ENCODE data around the gene SH2D6. TPM values are rescaled to one million over a fixed set of nuclear protein-coding genes. Genes with fewer than 3 reads are reported as not detected.

Gene SH2D6
- total RNA-seq, 2 donors from 2014 or later, result 0.26 to 15.5 TPM

DNA sequence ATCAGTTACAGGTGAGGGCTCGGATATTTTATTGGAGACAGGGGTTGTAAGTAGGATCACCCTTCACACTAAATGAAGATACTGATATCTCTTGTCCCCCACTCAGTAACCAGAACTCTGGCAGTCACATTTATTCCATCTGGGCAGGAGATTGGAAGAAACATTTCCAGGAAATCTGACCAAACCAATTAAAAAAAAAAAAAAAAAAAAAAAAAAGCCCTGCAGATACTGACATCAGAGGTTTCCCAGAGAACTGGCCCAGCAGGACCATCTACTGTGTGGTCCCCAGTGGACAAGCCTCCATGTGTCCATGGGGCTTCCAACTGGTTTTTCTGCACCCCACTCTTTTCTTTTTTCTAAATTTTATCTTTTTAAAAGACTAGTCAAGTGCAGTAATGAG, 41.3 kb downstream of the SH2D6 start:
- DNase-seq (no peak), ATAC-seq (no peak)
- Histone ChIP-seq H3K27ac (no peak overlapping the region), H3K4me3 (no peak overlapping the region), H3K27me3 (no peaks in the 10 kb centered on the region), H3K4me1 (peaks cover 15% of the 10 kb centered on the region), H3K36me3 (replicated peaks in 1 of 2; ENCODE audit: insufficient read depth in 1 of 2, low read depth in 2 of 2) (no peaks in the 10 kb centered on the region), H3K9me3 (no peaks in the 10 kb centered on the region)
- intact Hi-C loops (cut with DNase I), result no loop called here
- TF ChIP-seq, protein P1, sequence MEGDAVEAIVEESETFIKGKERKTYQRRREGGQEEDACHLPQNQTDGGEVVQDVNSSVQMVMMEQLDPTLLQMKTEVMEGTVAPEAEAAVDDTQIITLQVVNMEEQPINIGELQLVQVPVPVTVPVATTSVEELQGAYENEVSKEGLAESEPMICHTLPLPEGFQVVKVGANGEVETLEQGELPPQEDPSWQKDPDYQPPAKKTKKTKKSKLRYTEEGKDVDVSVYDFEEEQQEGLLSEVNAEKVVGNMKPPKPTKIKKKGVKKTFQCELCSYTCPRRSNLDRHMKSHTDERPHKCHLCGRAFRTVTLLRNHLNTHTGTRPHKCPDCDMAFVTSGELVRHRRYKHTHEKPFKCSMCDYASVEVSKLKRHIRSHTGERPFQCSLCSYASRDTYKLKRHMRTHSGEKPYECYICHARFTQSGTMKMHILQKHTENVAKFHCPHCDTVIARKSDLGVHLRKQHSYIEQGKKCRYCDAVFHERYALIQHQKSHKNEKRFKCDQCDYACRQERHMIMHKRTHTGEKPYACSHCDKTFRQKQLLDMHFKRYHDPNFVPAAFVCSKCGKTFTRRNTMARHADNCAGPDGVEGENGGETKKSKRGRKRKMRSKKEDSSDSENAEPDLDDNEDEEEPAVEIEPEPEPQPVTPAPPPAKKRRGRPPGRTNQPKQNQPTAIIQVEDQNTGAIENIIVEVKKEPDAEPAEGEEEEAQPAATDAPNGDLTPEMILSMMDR (IDR thresholded peaks at IDR 0.05), result no peak
- TF ChIP-seq POLR2A (IDR thresholded peaks at IDR 0.05), result no peak
- 82 to 94% methylated on average over 1 of the region's 1 CpG for WGBS, 2 donors

DNA sequence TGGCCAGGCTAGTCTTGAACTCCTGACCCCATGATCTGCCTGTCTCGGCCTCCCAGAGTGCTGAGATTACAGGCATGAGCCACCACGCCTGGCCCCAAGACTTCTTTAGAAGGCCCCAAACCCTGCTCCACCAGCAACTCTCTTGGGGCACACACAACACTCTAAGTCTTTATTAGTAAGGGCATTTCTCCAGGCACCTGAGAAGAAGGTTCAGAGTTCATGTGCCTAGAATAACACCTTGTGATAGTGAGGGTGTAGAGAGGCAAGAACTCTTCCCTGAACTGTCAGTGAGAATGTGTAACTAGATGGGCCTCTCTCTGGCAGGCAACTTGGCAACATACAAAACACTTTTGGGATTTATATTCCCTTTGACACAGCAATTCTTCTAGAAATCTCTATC, 43.8 kb downstream of the SH2D6 start:
- Histone ChIP-seq H3K36me3 (replicated peaks in 1 of 2; ENCODE audit: insufficient read depth in 1 of 2, low read depth in 2 of 2) (no peaks in the 10 kb centered on the region), H3K4me1 (peaks cover 9% of the 10 kb centered on the region), H3K27me3 (no peaks in the 10 kb centered on the region), H3K9me3 (no peaks in the 10 kb centered on the region), H3K27ac (no peak overlapping the region), H3K4me3 (no peak overlapping the region)
- TF ChIP-seq POLR2A (IDR thresholded peaks at IDR 0.05), result no peak
- TF ChIP-seq, protein P1 (IDR thresholded peaks at IDR 0.05), result no peak
- intact Hi-C loops (cut with DNase I), result no loop called here
- no peak for DNase-seq
- ATAC-seq, result no peak
- WGBS, 2 donors, result 90% methylated on average over 2 of the region's 2 CpGs; no CpG with 5 or more reads in 1 of the 2 donors

DNA sequence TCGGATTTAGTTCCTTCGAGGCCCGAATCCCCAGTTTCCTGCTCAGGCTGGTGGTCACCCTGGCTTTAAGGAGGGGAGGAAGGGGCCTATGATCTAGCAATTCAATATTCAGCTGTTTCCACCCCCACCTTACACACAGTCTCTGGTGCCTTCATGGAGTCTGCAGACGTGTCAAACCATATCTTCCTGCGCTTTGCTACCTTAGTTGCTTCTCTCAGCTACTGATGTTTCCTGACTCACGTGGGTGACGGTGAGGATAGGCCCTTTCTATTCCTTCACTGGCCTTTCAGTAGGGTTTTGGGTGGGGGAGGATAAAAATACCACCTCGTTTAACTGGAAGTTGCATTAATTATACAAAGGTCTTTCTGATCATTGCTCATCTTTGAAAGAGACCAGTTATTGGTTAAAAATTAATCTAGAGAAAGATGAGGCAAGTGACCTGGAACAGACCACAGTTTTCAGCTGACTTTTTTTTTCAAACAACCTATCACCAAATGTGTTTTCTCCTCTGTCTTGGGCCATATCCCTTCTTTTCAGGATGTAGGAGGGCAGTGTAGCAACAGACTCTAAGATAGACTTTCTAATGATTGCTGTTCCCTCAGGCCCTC, 49.7 kb downstream of the SH2D6 start:
- intact Hi-C loops (cut with DNase I), result no loop called here
- H3K9me3 ChIP-seq, result no peaks in the 10 kb centered on the region
- H3K4me1 ChIP-seq, result peaks cover 59% of the 10 kb centered on the region
- H3K27ac ChIP-seq, result peak overlapping the region; percentile 48 to 85 (median 74)
- WGBS, 2 donors, result 69 to 70% methylated on average over 8 of the region's 8 CpGs
- peak; percentile 1 for ATAC-seq
- TF ChIP-seq, protein P1 (IDR thresholded peaks at IDR 0.05), result no peak
- no peak for TF ChIP-seq POLR2A (IDR thresholded peaks at IDR 0.05)
- H3K27me3 ChIP-seq, result no peaks in the 10 kb centered on the region
- H3K36me3 ChIP-seq (replicated peaks in 1 of 2; ENCODE audit: insufficient read depth in 1 of 2, low read depth in 2 of 2), result no peaks in the 10 kb centered on the region
- H3K4me3 ChIP-seq, result no peak overlapping the region
- DNase-seq, result no peak

DNA sequence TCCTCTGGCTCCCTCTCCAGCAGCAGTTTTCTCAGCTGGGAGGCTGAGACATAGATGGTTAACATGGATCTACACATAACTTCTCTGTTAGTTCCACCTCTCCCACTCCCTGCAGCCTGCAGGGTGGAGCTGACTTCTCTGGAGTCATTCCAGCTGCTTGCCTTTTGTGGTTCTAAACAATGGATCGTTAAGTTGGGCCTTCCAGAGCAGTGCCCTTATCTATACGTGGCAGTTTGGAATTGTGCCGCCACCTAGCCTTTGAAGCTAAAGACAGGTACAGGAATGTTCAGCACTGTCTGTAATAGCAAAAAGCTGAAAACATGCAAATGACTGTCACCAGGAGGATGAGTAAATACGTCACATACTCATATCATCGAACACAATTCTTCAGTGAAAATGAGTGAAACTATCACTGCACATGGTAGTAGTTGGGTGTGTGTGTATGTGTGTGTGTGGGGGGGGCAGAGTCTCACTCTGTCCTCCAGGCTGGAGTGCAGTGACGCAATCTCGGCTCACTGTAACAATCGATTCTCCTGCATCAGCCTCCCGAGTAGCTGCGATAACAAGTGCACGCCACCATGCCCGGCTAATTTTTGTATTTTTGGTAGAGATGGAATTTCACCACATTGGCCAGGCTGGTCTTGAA, 50.3 kb downstream of the SH2D6 start:
- H3K27ac ChIP-seq, result peak overlapping the region; percentile 48 to 85 (median 74)
- DNase-seq (peak; percentile 79 to 83 (median 82)), ATAC-seq (peak; percentile 80)
- H3K4me3 ChIP-seq, result no peak overlapping the region
- H3K9me3 ChIP-seq, result no peaks in the 10 kb centered on the region
- H3K4me1 ChIP-seq, result peaks cover 61% of the 10 kb centered on the region
- no peaks in the 10 kb centered on the region for H3K36me3 ChIP-seq (replicated peaks in 1 of 2; ENCODE audit: insufficient read depth in 1 of 2, low read depth in 2 of 2)
- TF ChIP-seq, protein P1 (IDR thresholded peaks at IDR 0.05), result no peak
- WGBS, 2 donors, result 29 to 34% methylated on average over 10 to 12 of the region's 12 CpGs
- H3K27me3 ChIP-seq, result no peaks in the 10 kb centered on the region
- intact Hi-C loops (cut with DNase I), result no loop called here

Measured in body of pancreas (tissue), 4 donors.